ENCODE data around the gene ESYT3. TPM values are rescaled to one million over a fixed set of nuclear protein-coding genes. Genes with fewer than 3 reads are reported as not detected.

The ESYT3 gene
- total and polyA plus RNA-seq, 9 of the 15 experiments (the other 6 are each of a cell fraction or from before 2014, with no cell fraction given): not detected

DNA sequence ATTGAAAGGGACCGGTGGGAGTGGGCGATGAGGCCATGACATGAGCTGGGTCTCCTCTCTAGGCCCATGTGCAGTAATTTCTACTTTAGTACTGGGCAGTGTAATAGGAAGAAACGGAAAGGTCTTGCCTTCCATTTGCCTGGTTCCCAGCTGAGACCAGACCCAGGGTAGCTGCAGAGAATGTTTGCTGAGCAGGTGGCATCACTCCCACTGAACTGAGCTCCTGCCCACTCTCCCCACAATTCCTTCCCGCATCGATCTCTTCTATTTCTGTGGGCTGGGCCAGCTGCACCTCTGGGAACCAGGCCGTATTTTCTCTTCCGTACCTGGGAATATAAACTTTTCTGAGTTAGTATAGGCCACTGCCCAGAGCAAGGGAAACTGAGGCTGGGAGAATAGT, 15.8 kb downstream of the ESYT3 start (continued):
- TF ChIP-seq TCF3 (CRISPR knock-in tag; IDR thresholded peaks at IDR 0.05) (no peak), HEY1 (CRISPR knock-in tag; IDR thresholded peaks at IDR 0.05; ENCODE audit: borderline replicate concordance) (no peak), C11orf30 (IDR thresholded peaks at IDR 0.05; ENCODE audit: low read depth) (no peak)

DNA sequence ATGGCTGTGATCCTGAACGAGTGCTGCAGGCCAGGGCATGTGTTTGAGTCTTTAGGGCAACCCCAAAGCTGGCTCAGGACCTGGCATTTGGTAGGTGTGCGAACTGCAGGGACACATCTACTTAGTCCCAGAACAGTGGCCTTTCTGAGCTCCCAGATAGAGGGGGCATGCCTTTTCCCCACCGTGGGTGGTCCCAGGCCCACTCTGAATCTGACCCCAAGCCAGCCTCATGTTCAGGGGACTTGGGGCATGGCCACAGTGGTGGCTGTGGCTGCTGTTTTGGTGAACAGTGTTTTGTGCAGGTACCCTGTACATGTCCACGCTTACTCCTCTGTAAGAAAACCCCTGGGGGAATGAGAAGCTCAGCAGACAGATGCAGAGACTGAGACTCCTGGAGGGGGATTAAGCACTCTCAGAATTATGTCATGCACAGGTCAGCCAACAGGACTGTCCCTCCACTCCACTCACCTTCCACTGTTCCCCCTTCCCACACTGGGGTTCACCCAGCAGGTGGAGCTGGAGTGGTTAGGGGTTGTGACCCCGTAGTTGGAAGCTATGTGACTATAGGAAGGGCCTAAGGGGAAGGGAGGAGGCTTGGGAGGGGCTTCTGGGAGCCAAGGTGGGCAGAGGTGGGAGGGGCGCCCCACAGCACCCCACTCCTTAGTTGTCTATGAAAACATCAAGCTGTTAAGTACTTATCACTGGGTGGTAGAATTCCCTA, 16.4 kb downstream of the ESYT3 start:
- Histone ChIP-seq H3K4me1 (replicated peaks in 1 of 2; ENCODE audit: control insufficient read depth in 2 of 2, insufficient read depth in 2 of 2, low read length in 2 of 2) (peaks cover 0 to 6% of the 10 kb centered on the region in 2 experiments; a peak in 2 of 5 replicates), H3K36me3 (ENCODE audit: control insufficient read depth, insufficient read depth, low read length) (no peaks in the 10 kb centered on the region), H3K4me3 (no peak overlapping the region), H3K9me3 (replicated peaks; ENCODE audit: control insufficient read depth, insufficient read depth, low read depth, low read length) (no peaks in the 10 kb centered on the region), H3K9ac (ENCODE audit: insufficient read depth in 1 of 2, low read depth in 2 of 2, low read length in 2 of 2) (no peak overlapping the region), H2AFZ (ENCODE audit: low read depth, low read length) (no peak overlapping the region), H3K4me2 (ENCODE audit: insufficient read depth, low read length) (no peak overlapping the region), H3K79me2 (ENCODE audit: control insufficient read depth, insufficient read depth, low read length) (no peaks in the 10 kb centered on the region), H3K27ac (ENCODE audit: extremely low read depth, low read depth, low read length) (no peak overlapping the region), H3K9me1 (ENCODE audit: control insufficient read depth, insufficient read depth, low read length) (no peaks in the 10 kb centered on the region), H4K20me1 (replicated peaks; ENCODE audit: control insufficient read depth, insufficient read depth, low read length) (no peaks in the 10 kb centered on the region), H3K27me3 (ENCODE audit: control insufficient read depth in 2 of 2, insufficient read depth in 2 of 2, low read length in 2 of 2) (peaks cover 6 to 32% of the 10 kb centered on the region in 2 experiments; a peak in 3 of 5 replicates)
- ChIA-PET CTCF (ENCODE audit: low intra/inter-chr PET ratio) (no interaction called here), POLR2A (no interaction called here)
- DNase-seq (ENCODE audit: extremely low read depth in 1 of 4, low spot score in 3 of 4) (no peak), ATAC-seq (no peak; the same call in 2 of the 3 replicates), FAIRE-seq (no peak)
- no TSS peak for BruUV-seq (replicated peaks)
- TF ChIP-seq, protein P1, sequence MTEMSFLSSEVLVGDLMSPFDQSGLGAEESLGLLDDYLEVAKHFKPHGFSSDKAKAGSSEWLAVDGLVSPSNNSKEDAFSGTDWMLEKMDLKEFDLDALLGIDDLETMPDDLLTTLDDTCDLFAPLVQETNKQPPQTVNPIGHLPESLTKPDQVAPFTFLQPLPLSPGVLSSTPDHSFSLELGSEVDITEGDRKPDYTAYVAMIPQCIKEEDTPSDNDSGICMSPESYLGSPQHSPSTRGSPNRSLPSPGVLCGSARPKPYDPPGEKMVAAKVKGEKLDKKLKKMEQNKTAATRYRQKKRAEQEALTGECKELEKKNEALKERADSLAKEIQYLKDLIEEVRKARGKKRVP (CRISPR knock-in tag; IDR thresholded peaks at IDR 0.05): no peak
- TF ChIP-seq, protein P2, sequence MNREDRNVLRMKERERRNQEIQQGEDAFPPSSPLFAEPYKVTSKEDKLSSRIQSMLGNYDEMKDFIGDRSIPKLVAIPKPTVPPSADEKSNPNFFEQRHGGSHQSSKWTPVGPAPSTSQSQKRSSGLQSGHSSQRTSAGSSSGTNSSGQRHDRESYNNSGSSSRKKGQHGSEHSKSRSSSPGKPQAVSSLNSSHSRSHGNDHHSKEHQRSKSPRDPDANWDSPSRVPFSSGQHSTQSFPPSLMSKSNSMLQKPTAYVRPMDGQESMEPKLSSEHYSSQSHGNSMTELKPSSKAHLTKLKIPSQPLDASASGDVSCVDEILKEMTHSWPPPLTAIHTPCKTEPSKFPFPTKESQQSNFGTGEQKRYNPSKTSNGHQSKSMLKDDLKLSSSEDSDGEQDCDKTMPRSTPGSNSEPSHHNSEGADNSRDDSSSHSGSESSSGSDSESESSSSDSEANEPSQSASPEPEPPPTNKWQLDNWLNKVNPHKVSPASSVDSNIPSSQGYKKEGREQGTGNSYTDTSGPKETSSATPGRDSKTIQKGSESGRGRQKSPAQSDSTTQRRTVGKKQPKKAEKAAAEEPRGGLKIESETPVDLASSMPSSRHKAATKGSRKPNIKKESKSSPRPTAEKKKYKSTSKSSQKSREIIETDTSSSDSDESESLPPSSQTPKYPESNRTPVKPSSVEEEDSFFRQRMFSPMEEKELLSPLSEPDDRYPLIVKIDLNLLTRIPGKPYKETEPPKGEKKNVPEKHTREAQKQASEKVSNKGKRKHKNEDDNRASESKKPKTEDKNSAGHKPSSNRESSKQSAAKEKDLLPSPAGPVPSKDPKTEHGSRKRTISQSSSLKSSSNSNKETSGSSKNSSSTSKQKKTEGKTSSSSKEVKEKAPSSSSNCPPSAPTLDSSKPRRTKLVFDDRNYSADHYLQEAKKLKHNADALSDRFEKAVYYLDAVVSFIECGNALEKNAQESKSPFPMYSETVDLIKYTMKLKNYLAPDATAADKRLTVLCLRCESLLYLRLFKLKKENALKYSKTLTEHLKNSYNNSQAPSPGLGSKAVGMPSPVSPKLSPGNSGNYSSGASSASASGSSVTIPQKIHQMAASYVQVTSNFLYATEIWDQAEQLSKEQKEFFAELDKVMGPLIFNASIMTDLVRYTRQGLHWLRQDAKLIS (CRISPR knock-in tag; IDR thresholded peaks at IDR 0.05): no peak
- TF ChIP-seq GTF2A2 (tag; IDR thresholded peaks at IDR 0.05) (no peak), TBL1XR1 (IDR thresholded peaks at IDR 0.05; ENCODE audit: low read length in 2 of 2) (no peak)
- TF ChIP-seq, protein P3, sequence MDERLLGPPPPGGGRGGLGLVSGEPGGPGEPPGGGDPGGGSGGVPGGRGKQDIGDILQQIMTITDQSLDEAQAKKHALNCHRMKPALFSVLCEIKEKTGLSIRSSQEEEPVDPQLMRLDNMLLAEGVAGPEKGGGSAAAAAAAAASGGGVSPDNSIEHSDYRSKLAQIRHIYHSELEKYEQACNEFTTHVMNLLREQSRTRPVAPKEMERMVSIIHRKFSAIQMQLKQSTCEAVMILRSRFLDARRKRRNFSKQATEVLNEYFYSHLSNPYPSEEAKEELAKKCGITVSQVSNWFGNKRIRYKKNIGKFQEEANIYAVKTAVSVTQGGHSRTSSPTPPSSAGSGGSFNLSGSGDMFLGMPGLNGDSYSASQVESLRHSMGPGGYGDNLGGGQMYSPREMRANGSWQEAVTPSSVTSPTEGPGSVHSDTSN (CRISPR knock-in tag; IDR thresholded peaks at IDR 0.05; ENCODE audit: low read depth): no peak
- TF ChIP-seq, protein P3 (tag; conservative IDR thresholded peaks at IDR 0.05; ENCODE audit: low read depth): no peak
- TF ChIP-seq, protein P4, sequence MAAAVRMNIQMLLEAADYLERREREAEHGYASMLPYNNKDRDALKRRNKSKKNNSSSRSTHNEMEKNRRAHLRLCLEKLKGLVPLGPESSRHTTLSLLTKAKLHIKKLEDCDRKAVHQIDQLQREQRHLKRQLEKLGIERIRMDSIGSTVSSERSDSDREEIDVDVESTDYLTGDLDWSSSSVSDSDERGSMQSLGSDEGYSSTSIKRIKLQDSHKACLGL (CRISPR knock-in tag; IDR thresholded peaks at IDR 0.05; ENCODE audit: borderline replicate concordance, poor library complexity, severe bottlenecking): no peak
- 11% methylated on average over 5 of the region's 6 CpGs for WGBS (ENCODE audit: insufficient coverage, low coverage, missing lambda C conversion rate)
- in situ Hi-C loops (cut with MboI): no loop called here
- intact Hi-C loops (cut with micrococcal nuclease): no loop called here

Data from K562 (cell line).